Adrenal gland (tissue), 5 donors: ENCODE results near the gene SCUBE1.

Experiments used
- CTCF ChIP-seq, 6 experiments: fragments of 450-650 bp in 4 of 6; fragments of 200-600 bp in 2 of 6; sonication (generic) in 1 of 6; IDR thresholded peaks; 1 replicate in 5 of 6; 2 replicates in 1 of 6; pipeline versions ENCODE4 v1.5.1 to v1.8.0; 2016 to 2021; ENCODE audit warnings: antibody characterized with exemption in 6 of 6, mild to moderate bottlenecking in 2 of 6, moderate library complexity in 1 of 6
- POLR2A ChIP-seq, 2 donors: fragments of 450-650 bp; IDR thresholded peaks; one replicate each; pipeline ENCODE4 v1.6.1; 2017; ENCODE audit warnings: antibody characterized with exemption in 2 of 2, mild to moderate bottlenecking in 2 of 2, moderate library complexity in 1 of 2
- donor health status: DM: no; HTN: no; CAD: no.

GRCh38 chr22:43319661-43320486 lies 23.3 kb downstream of the SCUBE1 start:
- TF ChIP-seq CTCF (IDR thresholded peaks at IDR 0.05) (no peak), POLR2A (IDR thresholded peaks at IDR 0.05) (no peak)
